ENCODE results near the gene PDXK. TPM values are rescaled to one million over a fixed set of nuclear protein-coding genes. Genes with fewer than 3 reads are reported as not detected.

Gene PDXK
- total and polyA plus RNA-seq, 2 experiments from 2014 or later = 76.2 to 82.4 TPM

DNA sequence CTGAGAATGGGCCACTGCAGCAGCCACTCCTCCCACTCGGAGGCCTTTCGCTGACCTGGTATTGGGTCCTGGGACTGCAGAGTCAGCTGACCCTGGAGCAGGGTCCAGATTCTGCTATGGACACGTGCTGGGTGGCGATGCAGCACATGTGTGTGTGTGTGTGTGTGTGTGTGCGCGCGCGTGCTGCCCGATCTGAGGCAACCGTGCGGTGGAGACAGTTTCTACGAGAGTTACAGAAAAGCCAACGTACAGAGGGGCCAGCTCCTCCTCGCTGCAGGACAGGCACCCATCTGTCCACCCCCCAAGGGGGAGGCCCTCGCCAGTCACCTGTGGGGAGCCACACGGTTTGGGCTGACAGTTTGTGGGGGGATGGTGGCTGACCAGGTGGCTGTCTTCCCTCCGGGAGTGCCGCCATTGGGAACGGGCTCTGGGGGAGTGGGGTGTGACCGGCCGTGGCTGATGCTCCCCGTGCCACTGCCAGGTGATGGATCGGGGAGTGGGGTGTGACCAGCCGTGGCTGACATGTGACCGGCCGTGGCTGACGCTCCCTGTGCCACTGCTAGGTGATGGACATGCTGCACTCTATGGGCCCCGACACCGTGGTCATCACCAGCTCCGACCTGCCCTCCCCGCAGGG lies 33.1 kb downstream of the PDXK start:
- no peak overlapping the region for H3K4me3 ChIP-seq
- H3K36me3 ChIP-seq = peaks cover 8% of the 10 kb centered on the region
- no peak overlapping the region for H3K27ac ChIP-seq
- TF ChIP-seq, protein P1, sequence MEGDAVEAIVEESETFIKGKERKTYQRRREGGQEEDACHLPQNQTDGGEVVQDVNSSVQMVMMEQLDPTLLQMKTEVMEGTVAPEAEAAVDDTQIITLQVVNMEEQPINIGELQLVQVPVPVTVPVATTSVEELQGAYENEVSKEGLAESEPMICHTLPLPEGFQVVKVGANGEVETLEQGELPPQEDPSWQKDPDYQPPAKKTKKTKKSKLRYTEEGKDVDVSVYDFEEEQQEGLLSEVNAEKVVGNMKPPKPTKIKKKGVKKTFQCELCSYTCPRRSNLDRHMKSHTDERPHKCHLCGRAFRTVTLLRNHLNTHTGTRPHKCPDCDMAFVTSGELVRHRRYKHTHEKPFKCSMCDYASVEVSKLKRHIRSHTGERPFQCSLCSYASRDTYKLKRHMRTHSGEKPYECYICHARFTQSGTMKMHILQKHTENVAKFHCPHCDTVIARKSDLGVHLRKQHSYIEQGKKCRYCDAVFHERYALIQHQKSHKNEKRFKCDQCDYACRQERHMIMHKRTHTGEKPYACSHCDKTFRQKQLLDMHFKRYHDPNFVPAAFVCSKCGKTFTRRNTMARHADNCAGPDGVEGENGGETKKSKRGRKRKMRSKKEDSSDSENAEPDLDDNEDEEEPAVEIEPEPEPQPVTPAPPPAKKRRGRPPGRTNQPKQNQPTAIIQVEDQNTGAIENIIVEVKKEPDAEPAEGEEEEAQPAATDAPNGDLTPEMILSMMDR (IDR thresholded peaks at IDR 0.05; ENCODE audit: low read depth, low read length) = no peak
- no peaks in the 10 kb centered on the region for H3K9me3 ChIP-seq (ENCODE audit: low read depth)
- no peaks in the 10 kb centered on the region for H3K4me1 ChIP-seq (ENCODE audit: low read depth)
- no peaks in the 10 kb centered on the region for H3K27me3 ChIP-seq
- DNase-seq (ENCODE audit: low read depth in 1 of 2, low spot score in 1 of 2) = no peak

DNA sequence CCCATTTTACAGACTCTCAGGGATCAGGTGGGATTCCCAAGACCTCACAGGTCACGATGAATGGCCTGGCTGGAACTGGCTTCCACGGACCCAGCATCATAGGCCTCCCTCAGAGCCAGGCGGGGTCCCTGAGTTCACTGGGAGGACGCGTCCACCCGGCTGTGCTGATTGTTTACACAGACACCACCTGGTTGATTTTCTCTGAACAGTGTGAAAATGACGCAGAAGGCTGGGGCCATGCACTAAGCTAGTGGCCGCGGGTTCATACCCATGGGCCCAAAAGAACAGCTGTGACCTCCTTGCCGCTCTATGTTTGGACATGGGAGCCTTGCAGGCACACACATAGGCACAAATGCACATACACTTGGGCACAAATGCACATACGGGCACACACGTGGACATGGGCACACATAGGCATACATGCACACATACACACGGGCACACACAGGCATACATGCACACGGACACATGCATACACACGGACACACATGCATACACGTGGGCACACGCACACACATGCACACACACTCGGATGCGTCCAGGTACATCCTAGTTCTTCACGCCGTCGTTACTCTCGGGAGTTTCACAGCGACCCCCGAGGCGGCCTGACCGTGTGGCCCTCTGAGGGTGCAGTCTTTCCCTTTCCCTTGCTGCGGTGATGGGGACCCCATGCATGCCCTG lies 34.0 kb downstream of the PDXK start:
- Histone ChIP-seq H3K4me3 (no peak overlapping the region), H3K27me3 (no peaks in the 10 kb centered on the region), H3K27ac (no peak overlapping the region), H3K4me1 (ENCODE audit: low read depth) (no peaks in the 10 kb centered on the region), H3K9me3 (ENCODE audit: low read depth) (no peaks in the 10 kb centered on the region), H3K36me3 (peaks cover 8% of the 10 kb centered on the region)
- no peak for DNase-seq (ENCODE audit: low read depth in 1 of 2, low spot score in 1 of 2)
- TF ChIP-seq, protein P1 (IDR thresholded peaks at IDR 0.05; ENCODE audit: low read depth, low read length) = no peak

DNA sequence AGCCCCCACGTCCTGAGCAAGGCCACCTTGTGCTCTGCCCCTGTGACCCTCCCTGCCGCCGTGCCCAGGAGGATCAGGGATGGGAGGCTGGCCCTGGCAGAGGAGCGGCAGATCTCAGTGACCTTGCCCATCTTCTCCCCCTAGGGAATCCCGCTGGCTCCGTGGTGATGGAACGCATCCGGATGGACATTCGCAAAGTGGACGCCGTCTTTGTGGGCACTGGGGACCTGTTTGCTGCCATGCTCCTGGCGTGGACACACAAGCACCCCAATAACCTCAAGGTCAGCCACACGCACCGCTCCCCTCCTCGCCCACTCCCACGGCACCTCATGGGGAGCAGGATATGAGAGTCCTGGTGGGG lies 34.5 kb downstream of the PDXK start:
- TF ChIP-seq, protein P1 (IDR thresholded peaks at IDR 0.05; ENCODE audit: low read depth, low read length) = no peak
- Histone ChIP-seq H3K36me3 (peaks cover 8% of the 10 kb centered on the region), H3K4me1 (ENCODE audit: low read depth) (no peaks in the 10 kb centered on the region), H3K4me3 (no peak overlapping the region), H3K27me3 (no peaks in the 10 kb centered on the region), H3K27ac (no peak overlapping the region), H3K9me3 (ENCODE audit: low read depth) (no peaks in the 10 kb centered on the region)
- DNase-seq (ENCODE audit: low read depth in 1 of 2, low spot score in 1 of 2) = no peak

DNA sequence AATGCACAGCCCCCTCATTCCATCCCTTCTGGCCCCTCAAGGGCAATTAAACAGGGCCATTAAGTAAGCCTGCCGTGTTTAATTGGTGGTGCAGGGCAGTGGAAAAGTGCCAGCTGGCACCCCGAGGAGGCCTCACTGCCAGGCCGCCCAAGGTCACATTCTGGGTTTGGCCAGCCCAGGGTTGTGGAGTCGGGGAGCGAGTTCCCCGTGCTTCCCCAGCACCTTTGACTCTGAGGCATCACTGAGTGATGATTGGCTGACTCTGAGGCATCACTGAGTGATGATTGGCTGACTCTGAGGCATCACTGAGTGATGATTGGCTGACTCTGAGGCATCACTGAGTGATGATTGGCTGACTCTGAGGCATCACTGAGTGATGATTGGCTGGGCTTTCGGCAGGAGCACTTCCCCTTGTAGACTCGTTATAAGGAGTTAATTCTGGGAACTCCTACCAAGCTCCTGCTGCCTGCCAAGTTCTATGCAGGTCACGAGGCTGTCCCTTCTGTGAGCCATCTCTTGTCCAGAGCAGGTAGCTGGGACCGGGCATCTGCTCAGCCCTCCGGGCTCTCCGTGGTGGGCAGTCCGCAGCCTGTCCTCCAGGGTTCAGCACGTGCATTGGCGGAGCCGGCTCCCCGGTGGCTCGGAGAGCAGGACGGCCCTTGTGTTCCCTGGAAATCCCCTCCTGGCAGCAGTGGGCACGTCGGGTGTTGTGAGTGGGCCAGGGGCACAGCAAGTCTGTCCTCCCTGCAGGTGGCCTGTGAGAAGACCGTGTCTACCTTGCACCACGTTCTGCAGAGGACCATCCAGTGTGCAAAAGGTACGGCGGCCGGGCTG lies 36.2 kb downstream of the PDXK start:
- no peaks in the 10 kb centered on the region for H3K27me3 ChIP-seq
- H3K9me3 ChIP-seq (ENCODE audit: low read depth) = no peaks in the 10 kb centered on the region
- no peaks in the 10 kb centered on the region for H3K4me1 ChIP-seq (ENCODE audit: low read depth)
- H3K27ac ChIP-seq = no peak overlapping the region
- no peak for DNase-seq (ENCODE audit: low read depth in 1 of 2, low spot score in 1 of 2)
- peaks cover 8% of the 10 kb centered on the region for H3K36me3 ChIP-seq
- TF ChIP-seq, protein P1 (IDR thresholded peaks at IDR 0.05; ENCODE audit: low read depth, low read length) = no peak
- H3K4me3 ChIP-seq = no peak overlapping the region

DNA sequence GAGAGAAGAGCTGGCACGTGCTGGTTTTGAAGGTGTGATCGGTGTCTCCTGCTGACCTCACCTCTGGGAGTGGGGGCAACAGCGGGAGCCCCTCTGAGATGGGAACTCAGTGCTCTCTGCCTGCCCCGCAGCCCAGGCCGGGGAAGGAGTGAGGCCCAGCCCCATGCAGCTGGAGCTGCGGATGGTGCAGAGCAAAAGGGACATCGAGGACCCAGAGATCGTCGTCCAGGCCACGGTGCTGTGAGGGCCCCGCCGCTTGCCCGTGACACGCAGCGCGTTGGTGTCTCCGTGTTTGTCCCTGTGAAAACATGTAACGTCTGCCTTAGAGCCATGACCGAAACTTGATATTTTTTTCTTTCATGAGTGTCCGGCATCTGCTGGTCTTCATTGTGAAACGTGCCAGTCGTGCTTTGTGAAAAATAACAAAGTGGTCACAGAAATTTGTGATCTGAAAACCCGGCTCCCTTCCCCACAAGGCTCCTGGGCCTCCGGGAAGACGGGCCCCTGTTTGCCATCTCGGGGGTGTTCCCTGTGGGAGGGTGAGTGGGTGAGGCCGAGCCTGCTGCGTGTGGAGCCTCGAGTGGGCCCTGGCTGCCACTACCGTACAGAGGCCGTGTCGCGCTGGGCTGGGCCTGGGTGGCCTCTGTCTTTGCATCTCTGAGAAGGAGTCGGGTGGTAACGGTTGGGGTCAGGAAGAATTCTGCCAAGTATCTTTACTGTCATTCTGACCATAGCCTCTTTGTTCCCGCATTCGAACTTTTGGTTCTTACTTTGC lies 37.1 kb downstream of the PDXK start:
- Histone ChIP-seq H3K4me3 (no peak overlapping the region), H3K36me3 (peaks cover 8% of the 10 kb centered on the region), H3K9me3 (ENCODE audit: low read depth) (no peaks in the 10 kb centered on the region), H3K27me3 (no peaks in the 10 kb centered on the region), H3K27ac (no peak overlapping the region), H3K4me1 (ENCODE audit: low read depth) (no peaks in the 10 kb centered on the region)
- DNase-seq (ENCODE audit: low read depth in 1 of 2, low spot score in 1 of 2) = no peak
- TF ChIP-seq, protein P1 (IDR thresholded peaks at IDR 0.05; ENCODE audit: low read depth, low read length) = no peak

All from cardiac muscle cell (in vitro differentiated cells and primary cell).